GM12875 (cell line): Measurements from ENCODE around the gene UBA52.

Experiments
- H3K4me3 ChIP-seq: one replicate; pipeline ENCODE4 v1.5.1; 2011; ENCODE audit warnings: low read depth, low read length, control low read depth
- TF ChIP-seq, protein P1 (sequence below): IDR thresholded peaks from 2 replicates; pipeline ENCODE4 v1.5.1; 2011; ENCODE audit warnings: low read depth, mild to moderate bottlenecking, control low read depth, inconsistent platforms, low read length, moderate library complexity, borderline replicate concordance; ENCODE audit not compliant: insufficient read depth

UBA52 gene

DNA sequence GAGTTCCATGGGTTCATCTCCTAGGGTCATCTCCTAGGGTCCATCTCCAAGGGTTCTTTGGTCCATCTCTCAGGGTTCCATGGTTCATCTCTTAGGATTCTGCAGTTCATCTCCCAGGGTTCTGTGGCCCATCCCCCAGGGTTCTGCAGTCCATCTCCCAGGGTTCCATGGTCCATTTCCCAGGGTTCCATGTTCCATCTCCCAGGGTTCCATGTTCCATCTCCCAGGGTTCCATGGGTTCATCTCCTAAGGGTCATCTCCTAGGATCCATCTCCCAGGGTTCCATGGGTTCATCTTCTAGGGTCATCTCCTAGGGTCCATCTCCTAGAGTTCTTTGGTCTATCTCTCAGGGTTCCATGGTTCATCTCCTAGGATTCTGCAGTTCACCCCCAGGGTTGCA, 45.9 kb downstream of the UBA52 start:
- TF ChIP-seq, protein P1, sequence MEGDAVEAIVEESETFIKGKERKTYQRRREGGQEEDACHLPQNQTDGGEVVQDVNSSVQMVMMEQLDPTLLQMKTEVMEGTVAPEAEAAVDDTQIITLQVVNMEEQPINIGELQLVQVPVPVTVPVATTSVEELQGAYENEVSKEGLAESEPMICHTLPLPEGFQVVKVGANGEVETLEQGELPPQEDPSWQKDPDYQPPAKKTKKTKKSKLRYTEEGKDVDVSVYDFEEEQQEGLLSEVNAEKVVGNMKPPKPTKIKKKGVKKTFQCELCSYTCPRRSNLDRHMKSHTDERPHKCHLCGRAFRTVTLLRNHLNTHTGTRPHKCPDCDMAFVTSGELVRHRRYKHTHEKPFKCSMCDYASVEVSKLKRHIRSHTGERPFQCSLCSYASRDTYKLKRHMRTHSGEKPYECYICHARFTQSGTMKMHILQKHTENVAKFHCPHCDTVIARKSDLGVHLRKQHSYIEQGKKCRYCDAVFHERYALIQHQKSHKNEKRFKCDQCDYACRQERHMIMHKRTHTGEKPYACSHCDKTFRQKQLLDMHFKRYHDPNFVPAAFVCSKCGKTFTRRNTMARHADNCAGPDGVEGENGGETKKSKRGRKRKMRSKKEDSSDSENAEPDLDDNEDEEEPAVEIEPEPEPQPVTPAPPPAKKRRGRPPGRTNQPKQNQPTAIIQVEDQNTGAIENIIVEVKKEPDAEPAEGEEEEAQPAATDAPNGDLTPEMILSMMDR = no peak
- no peak overlapping the region for H3K4me3 ChIP-seq

DNA sequence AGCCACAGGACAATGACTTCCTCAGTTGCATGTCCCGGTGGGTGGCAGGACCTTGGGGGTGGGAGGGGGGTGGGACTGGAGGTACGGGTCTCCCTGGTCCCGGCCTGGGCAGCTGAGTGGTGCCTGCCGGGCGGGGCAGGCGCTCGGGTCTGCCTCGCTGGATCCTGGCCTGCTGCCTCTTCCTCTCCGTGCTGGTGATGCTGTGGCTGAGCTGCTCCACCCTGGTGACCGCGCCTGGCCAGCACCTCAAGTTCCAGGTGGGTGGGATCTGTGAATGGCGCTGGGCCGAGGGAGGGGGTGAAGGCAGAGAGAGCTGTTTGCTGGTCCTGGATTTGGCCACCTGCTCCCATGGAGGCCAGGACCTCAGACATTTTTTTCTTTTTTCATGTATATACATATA, 46.6 kb downstream of the UBA52 start:
- TF ChIP-seq, protein P1 = no peak
- no peak overlapping the region for H3K4me3 ChIP-seq

DNA sequence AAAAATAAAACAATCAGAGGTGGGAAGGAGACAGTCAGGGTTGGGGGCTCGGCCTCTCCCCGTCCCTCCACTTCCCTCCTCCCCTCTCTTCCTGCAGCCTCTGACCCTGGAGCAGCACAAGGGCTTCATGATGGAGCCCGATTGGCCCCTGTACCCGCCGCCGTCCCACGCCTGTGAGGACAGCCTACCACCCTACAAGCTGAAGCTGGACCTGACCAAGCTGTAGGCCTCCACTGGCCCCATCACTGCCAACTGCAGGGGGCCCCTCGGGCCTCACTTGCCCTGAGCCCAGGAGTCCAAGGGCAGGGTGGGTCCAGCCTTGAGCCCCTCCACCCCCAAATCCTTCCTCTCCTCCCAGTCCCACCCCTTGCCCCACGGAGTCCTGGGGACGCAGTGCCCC, 48.7 kb downstream of the UBA52 start:
- H3K4me3 ChIP-seq = no peak overlapping the region
- TF ChIP-seq, protein P1 = no peak

DNA sequence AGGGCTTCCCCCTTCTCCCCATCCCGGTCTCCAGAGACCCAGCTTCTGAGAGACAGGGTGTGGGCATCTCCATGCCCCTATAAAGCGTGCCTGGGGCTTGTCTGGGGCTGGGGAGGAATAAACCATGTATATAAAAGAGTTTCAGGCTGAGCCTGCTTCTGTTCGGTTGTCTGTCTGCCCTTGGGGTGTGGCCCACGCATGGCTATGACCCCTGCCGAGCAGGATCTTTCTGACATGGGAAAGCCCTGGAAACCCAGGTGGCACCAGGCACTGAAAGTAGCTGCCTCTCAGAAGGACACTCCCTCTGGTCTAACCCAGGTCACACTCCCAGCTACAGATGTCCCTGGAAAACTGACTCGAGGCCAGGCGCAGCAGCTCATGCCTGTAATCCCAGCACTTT, 49.2 kb downstream of the UBA52 start:
- no peak overlapping the region for H3K4me3 ChIP-seq
- TF ChIP-seq, protein P1 = no peak

DNA sequence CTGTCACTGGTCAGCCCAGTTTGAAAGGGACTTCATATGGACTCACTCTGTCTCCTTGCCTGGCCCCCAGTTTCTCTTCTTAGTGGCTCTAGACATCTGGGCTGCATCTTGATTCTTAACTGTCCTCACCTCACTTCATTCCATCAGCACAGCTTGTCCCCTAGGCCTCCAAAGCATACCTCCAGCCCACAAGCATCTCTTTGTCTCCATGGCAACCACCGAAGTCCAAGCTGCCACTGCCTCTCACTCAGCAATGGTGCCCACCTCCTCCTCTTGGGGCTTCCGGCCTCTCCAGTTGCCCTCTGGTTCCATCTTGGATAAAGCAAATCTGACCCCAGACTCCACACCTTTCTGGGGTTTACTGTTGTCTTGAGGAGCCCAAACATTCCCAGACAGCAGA, 55.2 kb downstream of the UBA52 start:
- TF ChIP-seq, protein P1 = no peak
- no peak overlapping the region for H3K4me3 ChIP-seq
